H54 (cell line): ENCODE measurements around the gene TLX3.

Experiments
- DNase-seq: peaks from one replicate; pipeline ENCODE4 v3.0.0; 2011; ENCODE audit warnings: low spot score, mixed read lengths; ENCODE audit not compliant: insufficient read length
- FAIRE-seq: peaks from 3 replicates; lab custom pipeline; 2011; peaks lifted over from hg19 to GRCh38; lab: Jason Lieb, UNC
- POLR2A ChIP-seq: IDR thresholded peaks from 2 replicates; pipeline ENCODE4 v1.6.1; 2011; ENCODE audit warnings: low read depth, mild to moderate bottlenecking, low read length

TLX3 gene

DNA sequence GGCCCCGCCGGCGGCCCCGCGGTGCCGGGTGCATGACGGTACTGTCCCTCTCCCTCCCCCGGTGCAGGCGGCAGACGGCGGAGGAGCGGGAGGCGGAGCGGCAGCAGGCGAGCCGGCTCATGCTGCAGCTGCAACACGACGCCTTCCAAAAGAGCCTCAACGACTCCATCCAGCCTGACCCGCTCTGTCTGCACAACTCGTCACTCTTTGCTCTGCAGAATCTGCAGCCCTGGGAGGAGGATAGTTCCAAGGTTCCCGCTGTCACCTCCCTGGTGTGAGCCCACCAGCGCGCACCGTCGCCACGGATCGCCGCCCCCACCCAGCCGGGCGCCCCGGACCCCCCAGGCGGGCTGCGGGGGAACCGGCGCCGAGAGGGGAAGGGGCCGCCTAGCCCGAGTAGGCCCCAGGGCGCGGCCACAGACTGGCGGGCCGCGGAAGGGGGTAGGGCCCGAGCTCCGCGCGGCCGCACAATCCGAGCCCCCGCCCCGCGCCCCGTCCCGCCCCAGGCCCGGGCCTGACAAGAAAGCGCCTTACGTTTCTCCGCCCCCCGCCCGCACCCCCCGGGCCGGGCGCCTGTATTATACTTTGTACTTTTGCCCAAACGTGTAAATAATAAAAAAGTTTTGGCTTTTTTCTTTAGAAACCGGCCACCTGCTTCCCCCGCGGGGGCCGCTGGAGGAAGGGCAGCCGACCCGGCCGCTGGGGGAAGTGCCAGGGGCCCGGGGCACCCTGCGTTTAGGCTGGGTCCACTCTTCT, 2.5 kb downstream of the TLX3 start:
- FAIRE-seq: no peak
- no peak for DNase-seq
- no peak for TF ChIP-seq POLR2A

- FAIRE-seq (no peak), DNase-seq (no peak)
- no peak for TF ChIP-seq POLR2A
Observed at GRCh38 chr5:171312129-171312974, 3.3 kb downstream of the TLX3 start.

DNA sequence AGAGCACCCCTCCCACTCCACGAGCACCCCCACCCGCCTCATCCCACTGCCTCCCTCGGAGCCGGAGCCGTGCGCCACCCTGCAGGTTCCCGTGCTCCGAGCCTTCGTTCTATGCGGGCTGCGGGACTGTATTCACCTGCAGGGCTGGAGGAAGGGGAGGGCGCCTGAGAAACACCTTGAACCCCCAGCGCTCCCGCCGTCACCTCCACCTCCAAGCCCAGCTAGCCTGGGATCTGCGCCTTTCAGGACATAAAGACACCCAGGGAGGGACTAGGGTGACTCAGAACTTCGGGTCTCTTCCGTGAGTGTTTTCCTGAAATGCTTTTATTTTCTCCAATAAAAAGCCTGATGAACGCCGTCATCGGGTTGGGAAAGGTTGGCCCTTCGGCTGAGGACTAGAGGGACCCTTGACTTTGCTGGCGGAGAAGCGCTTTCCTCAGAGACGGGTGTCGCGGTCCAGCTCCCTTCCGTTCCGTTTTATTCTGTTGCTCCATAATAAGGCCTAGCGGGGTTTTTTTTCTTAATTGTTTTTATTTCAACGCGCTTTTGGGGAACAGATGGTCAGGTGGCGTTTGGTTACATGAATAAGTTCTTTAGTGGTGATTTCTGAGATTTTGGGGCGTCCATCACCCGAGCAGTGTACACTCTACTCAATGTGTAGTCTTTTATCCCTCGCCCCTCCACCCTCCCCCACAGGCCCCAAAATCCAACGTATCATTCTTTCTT, 4.6 kb downstream of the TLX3 start:
- no peak for TF ChIP-seq POLR2A
- no peak for FAIRE-seq
- DNase-seq: no peak

- no peak for FAIRE-seq
- no peak for DNase-seq
- no peak for TF ChIP-seq POLR2A
Observed at GRCh38 chr5:171314728-171315385, 5.8 kb downstream of the TLX3 start.

DNA sequence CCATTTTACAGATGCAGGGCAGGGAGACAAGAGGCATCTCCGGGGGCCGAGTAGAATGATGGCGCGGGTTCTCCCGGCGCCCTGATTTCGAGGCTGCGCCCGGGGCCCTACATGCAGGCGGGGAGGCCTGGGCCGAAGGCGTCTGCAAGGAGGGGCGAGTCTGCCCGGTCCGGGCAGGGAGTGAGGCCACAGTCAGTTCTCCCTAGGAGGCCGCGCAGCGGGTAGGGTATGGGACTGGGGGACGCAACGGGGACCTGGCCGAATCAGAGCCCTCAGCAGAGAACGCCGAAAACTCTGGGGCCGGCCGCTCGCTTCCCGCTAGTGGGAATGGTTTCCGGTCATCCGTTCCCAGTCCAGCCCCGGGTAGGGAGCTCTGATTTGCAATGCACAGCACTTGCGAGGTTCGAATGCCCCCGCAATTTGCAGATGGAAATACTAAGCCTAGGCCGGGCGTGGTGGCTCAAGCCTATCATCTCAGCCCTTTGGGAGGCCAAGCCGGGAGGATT, 6.4 kb downstream of the TLX3 start:
- no peak for DNase-seq
- no peak for TF ChIP-seq POLR2A
- no peak for FAIRE-seq

GRCh38 chr5:171315925-171316257, 6.8 kb downstream of the TLX3 start:
- no peak for FAIRE-seq
- no peak for TF ChIP-seq POLR2A
- no peak for DNase-seq

DNA sequence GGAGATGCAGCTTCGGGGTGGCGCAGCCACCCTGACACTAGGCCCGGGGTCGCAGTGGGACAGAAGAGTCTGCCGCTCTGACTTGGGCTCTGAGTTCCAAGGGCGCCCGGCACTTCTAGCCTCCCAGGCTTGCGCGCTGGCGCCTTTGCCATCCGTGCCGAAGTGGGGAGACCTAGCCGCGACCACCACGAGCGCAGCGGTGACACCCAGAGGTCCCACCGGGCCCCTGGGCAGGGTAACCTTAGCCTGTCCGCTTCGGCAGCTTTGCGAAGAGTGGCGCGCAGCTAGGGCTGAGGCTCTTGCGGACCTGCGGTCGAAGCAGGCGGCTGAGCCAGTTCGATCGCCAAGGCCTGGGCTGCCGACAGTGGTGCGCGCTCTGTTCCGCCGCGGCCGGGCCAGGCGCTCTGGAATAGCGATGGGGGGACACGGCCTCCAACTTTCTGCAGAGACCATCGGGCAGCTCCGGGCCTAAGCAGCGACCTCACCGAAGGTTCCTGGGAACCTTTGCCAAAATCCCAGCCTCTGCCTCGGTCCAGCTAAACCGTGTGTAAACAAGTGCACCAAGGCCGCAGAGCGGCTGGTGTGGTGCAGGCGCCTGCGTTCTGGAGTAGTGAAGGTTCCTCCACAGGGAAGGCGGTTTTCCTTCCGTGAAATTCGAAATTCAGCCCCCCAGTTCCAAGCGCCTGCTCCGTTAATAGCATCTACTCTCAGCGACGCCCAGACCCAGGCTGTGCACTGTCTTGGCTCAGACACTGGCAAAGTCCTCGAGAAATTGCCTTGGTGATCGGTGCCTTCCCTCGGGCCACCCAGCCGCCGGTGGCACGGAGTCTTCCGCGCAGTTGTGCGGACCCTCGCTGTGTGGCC, 7.4 kb downstream of the TLX3 start:
- no peak for TF ChIP-seq POLR2A
- DNase-seq: no peak
- no peak for FAIRE-seq

- FAIRE-seq: no peak
- TF ChIP-seq POLR2A: no peak
- no peak for DNase-seq
Observed at GRCh38 chr5:171317230-171317629, 8.2 kb downstream of the TLX3 start.

GRCh38 chr5:171318026-171318425, 9.0 kb downstream of the TLX3 start:
- FAIRE-seq (no peak), DNase-seq (no peak)
- TF ChIP-seq POLR2A: no peak

- FAIRE-seq (no peak), DNase-seq (no peak)
- no peak for TF ChIP-seq POLR2A
Observed at GRCh38 chr5:171321447-171321846, 12.4 kb downstream of the TLX3 start.

GRCh38 chr5:171322527-171322926, 13.5 kb downstream of the TLX3 start:
- no peak for TF ChIP-seq POLR2A
- FAIRE-seq (no peak), DNase-seq (no peak)

DNA sequence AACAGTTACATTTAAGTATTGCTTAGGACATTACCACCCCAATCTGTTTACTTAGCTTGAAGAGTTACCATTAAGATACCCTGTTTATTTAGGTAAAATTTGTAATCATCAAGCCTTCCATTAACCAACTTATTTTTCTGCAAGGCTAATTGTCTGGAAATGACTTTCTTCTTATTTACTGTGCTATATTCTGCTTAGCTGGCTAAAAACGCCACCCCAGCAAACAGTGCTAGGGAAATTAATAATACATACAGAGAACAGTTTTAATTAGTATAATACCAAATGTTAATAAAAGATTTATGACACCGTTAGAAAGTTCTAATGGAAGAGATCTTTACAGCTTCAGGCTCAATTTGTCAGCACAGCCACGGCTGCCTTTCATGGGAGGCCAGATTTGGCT, 14.0 kb downstream of the TLX3 start:
- DNase-seq: no peak
- FAIRE-seq: no peak
- no peak for TF ChIP-seq POLR2A

DNA sequence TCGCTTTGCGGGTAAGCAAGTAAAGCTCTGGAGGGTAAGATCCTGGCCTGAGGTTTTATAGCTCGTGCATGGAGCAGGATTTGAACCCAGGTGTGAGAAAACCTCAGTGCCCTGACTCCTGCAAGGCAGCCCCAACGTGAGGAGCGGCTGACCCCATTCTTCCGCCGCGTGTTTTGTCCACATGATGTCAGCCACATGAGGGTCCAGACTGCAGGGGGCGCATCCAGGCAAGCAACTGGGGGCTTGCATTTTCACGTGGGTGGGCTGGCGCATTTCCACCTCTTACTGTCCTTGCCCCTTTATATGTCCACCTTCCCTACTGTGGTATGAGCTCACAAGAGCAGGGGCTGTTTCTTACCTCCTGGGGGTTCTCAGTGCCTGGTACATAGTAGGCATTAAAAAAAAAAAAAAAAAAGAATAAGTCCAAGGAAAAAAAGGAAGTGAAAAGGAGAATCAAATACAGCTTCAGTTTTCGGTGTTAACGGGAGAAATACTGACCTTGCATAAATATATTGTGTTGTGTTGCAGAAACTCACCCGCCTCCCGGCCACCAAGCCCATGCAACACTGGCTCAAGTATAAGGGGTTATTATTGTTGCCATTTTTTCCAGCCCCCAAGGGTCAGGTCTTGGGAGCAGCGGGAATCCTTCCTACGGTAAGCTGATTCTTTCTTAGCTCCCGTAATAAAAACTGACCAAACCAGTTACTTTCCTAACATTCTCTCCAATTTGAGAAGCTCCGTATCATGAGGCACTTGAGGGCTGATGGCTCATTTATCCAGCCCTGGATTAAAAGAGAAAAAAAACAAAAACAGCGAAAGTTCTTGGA, 15.0 kb downstream of the TLX3 start:
- FAIRE-seq: no peak
- no peak for DNase-seq
- TF ChIP-seq POLR2A: no peak
